Activated naive CD4-positive, alpha-beta T cell treated with Interleukin-2 at 50 U/mL for 16 hours (primary cell): Measurements from ENCODE around the gene QRICH2.

ENCODE experiments used
- DNase-seq: peaks from one replicate; pipeline ENCODE4 v3.0.0-alpha.2; 2020

QRICH2 gene

DNA sequence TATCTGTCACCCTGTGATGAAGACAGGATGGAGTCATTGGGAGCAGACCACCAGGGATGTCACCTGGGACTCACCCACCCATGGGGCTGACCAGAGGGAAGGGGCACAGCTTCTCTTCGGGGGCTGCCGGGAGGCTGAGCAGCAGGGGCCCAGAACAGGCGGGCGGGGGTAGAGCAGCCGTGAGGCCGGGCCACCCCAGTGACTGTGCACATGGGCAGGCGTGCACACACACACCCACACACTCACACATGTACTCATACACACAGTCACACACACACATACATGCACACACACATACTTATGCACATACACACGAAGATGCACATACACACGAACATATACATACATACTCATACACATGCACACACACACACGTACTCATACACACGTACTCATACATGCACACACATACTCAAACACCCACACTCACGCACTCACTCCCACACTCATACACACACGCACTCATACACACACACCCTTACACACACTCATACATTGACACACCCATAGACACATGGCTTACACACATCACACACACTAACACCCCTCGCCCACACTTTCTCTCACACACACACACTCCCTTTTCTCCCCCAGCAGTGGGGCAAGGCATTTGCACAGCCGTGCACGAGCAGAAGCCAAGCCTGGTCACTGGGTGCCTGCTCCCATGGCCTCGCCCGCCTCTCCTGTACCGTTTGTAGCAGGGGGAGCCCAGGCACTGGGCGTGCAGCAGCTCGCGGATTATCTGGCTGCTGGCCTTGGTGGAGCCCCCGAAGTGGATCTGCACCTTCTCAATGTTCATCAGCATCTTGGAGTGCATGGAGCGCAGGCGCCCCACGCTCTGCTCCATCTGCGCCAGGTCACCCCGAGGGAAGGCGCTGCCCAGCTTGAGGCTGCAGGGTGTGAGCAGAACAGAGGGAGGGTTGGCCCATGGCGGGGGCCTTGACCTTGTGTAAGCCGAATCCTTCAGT lies 30.5 kb downstream of the QRICH2 start:
- no peak for DNase-seq

DNA sequence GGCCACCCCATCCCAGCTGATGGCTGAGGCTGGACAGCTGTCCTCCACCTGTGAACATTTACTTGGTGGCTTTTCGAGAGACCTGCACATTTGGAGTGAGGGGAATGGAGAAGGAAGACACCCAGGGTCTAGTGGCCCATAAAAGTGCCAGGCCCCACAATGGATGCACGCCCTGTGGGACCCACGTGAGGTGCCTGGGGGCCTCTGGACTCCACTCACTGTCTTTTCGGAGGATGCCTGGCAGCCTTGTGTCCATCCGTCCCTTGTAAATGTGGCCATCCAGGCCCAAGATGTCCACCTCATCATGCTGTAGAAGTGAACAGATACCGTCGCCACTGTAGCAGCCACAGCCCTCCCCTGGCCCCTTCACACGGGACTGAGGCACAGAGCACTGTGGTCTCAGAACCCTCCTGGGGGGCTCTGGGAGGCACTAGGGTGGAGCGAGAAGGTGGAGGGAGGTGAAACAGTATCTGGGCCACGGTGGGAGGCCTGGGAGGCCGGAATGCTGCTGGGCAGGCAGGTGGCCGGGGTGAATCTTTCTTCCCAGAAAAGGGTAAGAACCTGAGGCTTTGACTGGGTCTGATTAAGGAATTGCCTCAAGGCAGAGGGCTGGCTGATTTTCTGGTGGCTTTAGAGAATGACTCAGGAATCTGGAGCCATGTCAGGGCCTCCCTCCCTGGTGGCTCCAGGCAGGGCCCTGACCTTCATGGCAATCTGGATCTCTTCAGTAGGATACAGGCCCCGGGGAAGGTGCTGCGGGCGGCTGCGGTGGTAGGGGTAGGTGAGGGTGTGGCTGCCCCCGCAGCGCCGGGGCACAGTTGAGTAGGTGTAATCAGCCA lies 31.4 kb downstream of the QRICH2 start:
- no peak for DNase-seq

DNA sequence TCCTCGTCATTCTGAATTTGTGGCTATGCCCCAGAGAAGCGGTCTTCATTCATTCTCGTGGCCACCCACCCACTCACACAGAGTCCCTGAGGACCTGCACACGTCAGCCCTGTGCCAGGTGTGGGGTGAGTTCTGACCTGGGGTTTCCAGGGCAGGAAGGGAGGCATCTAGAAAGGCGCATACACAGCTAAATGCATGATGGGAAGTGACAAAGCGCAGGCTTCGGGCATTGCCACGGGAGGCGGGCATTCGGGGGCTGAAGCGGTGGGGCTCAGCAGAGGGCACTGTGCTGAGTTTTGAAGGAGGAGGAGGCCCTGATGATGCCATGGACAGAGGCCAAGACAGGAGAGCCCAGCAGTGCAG lies 32.0 kb downstream of the QRICH2 start:
- DNase-seq: no peak

DNA sequence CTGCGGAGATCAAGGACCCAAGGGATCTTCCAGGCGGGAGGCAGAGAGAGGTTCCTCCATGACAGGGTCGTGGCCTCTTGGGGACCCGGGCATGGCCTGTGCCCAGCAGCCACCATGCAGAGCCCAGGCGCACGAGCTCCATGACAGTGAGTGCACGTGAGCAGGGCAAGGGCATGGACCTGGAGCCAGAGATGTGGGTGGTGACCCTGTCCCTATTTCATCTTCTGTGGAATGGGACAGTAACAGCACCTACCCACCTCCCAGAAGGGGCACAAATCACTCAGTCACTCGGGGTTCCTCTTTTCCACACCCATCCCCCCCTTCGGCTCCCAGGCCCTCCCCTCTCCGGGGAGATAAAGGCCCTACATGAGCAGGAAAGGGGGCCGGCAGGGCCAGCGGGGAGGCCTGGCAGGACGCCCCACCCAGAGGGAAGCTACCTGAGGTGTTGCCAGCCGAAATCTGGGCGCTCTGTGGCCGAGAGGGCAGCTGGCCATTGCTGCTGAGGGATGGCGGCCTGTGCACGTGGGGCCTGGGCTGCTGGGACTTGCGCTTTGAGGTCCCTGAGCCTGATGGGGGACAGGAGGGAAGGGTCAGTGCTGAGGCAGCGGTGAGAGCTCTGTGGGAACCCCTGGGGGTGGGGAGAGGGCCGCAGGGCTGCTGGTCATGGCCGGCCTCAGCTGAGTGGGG lies 32.6 kb downstream of the QRICH2 start:
- no peak for DNase-seq

DNA sequence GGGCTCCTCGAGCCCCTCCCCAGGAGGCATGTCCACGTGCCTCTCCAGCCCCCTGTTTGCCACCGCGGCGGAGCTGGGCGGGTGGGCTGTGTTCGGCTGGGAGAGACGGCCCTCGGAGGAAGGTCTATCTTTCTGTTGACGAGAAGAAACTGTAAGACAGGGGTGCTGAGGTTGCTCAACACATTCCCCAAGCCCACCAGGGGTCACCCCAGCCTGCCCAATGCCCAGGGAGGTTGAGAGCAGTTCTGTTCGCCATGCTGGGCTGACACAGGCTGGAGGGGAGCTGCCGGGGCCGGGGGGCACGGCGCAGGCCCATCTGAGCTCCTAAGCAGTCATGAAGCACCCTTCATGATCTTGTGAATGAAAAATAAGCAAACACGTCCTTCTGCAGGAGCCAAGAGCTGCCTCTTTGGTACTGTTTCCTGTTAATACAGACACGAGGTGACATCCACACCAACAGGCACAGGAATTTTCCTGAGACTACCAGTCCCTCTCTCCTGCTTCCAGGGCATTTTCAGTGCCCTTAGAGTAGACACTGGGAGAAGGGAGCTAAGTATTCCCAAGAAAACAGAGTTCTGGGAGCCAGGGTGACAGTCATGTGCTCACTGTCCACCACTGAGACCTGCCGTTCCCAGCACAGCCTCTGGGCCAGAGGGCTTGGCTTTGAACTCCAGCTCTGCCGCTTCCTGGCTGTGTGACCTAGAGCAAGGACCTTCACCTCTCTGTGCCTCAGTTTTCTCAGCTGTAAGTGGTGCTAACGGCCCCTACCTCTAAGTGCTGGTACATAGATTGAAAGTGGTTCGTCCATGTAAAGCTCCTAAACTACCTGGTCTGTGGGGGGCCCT lies 33.7 kb downstream of the QRICH2 start:
- DNase-seq: no peak

DNA sequence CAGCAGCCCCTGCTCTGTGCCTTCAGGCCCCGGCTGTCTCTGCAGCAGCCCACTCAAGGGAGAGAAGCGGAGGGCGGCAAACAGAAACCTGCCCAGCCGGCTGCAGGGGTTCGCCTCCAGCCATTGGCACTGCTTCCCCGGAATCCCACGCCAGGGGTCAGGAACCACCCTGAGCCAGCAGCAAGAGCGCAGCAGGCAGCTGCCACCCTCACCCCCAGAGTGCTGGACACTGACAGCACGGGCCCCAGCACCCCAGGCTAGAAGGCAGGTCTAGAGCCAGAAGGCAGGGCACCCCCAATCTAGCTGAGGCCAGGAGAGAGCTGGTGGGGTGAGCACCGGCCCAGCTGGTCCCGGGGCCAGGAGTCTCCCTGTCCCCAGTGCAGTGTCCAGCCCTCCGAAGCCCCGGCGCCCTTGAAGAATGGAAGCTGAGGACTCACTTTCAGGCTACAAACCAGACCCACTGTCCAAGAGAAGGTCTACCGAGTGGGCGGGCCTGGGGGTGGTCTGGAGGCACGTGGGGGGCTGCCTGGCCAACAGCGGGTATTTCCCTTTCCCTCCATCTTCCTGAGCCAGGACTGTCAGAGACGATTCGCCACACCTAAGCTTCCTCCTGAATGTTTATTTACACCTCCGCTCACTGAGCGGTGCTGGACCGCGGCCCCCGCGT lies 34.5 kb downstream of the QRICH2 start:
- DNase-seq: no peak

DNA sequence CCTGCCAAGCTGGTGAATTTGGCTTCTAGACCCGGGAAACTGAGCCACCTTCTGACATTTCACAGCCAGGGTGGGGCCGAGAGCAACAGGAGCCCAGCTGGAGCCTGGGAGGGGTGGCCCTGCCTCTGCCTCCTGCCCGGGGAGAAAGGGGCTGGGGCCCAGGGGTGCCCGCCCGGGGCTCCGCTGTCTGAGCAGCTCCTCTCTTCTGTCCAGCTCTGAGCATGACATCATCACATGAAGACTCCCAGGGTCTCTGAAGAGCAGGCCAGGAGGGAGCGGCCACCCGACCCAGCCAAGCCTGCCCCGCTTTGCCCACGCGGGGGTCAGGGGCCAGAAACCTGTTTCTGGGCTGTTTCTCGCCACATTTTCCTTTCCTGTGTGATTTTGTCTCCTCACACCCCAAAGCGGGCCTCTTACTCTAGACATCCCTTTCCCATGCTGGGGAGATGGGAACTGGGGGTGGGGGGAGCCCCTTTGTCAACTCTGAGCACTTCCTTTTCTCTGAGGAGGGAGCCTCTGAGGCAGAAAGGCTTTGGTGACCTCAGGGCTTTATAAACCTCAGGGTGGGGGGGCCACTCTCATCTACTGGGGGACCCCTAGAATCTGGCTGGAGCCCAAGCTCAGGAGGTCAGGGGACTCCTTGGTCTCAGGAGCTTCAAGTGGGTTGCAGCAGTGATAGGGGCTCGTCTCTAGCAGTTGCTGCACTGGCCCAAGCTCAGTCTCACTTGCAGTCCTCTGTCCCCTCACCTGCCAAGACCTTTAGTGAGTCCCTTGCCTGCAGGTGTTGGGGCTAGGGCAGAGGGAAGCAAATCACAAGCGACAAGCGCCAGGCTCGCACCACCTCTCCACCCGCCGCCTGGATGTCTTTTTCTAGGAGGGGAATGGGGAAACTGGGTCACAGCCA lies 35.3 kb downstream of the QRICH2 start:
- peak; percentile 65 for DNase-seq

DNA sequence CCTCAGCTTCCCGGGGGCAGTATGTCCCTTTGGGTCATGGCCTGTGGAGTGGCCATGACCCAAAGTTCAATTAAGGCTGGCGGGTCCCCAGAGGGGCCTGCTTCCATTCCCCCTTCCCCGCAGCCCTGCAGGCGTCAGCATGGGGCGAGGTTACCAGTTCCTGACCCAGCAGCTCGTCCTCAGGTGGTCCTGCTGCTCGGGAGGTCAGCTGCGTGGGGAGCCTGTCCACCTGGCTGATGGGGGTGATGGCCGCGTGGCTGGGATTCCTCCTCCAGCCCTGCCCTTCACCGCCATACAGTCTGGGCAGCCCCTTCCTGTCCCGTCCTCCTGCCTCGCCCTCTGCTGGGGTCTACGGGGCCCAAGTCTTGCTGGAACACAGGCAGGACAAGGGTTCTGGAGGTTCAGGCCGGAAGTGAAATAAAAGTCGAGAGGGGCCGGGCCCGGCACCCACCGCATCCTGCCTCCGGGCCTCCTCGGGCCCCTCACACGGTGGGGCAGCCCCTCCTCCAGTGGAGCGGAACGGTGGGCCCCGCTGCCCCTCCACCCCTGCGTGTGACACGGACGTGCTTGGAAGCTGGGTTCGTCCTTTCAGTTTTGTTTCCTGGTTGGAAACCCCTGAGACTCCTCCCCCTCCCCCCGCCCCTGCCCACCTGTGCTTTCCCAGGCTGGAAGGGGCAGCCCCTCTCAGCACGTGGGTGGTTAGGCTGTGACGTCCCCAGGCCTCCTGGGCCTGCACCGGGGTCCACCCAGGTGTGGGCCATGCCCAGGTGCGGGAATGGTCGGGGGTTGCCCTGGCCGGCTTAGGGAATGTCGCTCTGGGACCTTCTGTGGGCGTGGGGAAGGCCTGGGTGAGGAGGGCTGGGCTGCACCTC lies 36.2 kb downstream of the QRICH2 start:
- DNase-seq: peak; percentile 85

DNA sequence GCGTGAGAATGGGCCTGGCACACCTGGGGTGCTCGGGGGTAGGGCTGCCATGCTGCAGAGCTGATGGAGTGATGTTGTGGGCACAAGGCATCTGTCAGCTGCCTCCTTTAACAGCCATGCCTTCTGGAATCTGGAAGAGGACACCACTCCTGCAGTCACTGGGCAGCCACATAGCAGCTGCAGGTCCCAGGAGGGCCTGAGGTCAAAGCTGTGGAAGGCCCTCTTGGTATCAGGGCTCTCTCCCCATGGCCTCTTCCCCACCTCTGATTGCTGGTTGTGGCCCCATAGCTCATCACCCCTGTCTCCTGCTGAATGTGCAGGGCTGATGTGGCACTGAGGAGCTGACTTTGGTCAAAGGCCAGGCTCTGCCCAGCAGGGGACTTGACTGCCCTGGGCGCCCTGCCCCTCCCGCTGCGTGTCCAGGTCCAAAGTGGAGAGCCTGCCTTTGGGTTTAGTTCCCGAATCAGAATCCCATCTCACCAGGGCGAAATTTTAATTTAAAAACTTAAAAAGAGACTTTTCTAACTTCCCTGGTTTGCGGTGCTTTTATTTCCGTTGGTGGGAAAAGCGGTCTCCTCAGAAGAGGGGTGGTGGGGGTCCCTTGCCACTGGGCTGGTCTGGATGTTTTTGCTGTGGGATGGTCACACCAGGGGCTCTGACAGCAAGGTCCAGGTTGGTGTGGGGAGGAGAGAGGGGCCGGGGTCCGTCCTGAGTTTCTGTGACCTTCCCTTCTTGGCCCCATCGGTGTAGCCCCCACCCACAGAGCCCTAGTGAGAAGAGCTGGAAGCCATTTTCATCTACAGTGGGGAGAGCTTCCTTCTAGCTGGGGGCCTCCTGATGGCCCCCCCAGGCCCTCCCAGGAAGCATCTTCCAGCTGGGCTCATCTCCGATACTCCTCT lies 37.1 kb downstream of the QRICH2 start:
- DNase-seq: no peak

DNA sequence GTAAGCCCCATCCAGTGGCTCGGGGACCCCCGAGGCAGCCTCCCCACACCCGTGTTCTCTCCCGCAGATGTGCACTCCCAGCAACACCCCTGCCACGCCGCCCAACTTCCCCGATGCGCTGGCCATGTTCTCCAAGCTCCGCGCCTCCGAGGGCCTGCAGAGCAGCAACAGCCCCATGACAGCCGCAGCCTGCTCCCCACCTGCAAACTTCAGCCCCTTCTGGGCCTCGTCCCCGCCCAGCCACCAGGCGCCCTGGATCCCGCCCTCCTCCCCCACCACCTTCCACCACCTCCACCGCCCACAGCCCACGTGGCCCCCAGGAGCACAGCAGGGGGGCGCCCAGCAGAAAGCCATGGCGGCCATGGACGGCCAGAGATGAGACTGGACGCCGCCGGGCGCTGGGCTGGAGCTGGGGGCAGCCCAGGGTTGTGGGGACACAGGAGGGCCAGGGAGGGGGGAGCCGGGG lies 37.9 kb downstream of the QRICH2 start:
- DNase-seq: no peak

DNA sequence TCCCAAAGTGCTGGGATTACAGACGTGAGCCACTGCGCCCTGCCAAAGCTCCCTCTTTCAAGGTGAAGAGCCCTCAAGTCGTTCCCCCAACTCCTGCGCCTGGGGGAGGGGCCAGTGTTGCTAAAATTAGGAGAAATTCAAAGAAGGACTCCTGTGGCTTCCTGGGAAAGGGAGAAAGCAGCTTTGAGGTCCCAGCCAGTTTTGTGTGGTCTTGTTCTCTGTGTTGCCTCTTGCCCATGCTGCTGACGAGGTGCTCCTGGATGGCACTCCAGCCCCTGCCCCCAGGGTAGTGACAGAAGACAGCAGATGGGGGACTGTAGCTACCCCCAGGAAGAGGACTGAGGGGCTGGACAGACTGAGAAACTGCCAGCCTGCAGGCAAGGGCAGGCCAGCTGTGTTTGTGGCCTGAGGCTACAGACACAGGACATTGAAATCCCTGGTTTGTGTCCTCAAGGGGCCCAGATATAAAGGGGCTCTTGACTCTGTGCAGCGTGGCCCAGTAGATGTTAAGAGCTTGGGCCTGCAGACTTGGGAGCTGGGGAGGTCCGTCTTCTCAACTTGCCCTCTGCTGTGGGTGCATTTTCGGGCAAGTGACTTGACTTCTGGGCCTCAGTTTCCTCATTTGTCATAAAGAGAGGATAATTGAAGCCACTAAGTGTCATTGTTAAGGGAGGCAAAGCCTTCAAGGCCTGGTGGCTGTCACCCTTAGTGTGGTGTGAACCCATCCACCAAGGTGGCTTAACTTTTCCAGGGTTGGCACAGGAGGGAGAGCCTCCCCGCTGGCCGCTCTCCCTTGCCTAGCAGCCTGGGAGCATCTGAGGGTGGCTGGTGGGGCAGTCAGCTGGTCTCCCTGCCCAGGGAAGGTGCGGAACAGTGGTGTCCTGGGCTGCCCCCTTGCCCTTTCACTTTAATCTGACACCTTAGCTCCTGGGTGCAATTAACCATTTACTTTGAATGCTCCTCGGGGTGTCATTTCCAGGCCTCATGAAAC lies 38.8 kb downstream of the QRICH2 start:
- no peak for DNase-seq

DNA sequence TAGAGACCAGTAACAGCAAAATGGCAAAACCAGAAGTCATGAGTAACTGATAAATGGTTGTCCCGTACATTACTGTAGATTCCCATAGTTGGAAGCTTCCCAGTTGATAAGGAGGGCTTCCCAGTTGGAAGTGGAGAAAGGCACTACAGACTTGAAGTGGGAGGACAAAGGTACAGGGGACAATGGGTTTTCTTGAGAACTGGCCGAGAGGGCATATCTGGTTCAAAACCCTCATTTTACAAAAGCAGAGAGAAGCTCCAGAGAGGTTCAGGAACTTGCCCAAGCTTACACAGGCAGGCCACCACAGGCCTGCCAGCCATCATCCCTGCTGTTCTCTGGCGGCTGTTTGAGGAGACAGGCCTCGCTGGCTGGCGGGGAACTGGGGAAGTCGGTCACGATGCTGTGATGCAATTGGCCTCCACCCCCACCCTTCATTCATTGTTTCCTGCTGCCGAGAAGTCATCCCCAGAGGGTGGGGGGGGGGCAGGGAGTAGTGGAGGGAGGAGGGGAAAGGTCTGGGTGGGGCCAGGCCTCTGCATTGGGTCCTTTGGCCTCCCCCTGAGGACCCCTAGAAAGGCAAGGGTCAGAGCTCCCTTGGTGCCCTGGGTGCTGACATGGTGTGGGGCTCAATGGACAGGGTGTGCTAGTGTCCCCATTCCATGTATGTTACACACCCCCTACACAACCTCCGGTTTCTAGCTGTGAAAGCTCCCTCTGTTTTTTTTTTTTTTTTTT lies 39.9 kb downstream of the QRICH2 start:
- DNase-seq: peak; percentile 79

DNA sequence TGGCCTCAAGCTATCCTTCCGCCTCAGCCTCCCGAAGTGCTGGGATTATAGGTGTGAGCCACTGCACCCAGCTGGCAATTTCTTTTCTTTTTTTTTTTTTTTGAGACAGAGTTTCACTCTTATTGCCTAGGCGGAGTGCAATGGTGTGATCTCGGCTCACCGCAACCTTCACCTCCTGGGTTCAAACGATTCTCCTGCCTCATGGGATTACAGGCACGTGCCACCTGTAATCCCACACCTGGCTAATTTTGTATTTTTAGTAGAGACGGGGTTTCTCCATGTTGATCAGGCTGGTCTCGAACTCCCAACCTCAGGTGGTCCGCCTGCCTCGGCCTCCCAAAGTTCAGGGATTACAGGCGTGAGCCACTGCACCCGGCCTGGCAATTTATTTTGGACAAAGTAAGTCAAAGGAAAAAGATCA lies 40.5 kb downstream of the QRICH2 start:
- DNase-seq: peak; percentile 31

DNA sequence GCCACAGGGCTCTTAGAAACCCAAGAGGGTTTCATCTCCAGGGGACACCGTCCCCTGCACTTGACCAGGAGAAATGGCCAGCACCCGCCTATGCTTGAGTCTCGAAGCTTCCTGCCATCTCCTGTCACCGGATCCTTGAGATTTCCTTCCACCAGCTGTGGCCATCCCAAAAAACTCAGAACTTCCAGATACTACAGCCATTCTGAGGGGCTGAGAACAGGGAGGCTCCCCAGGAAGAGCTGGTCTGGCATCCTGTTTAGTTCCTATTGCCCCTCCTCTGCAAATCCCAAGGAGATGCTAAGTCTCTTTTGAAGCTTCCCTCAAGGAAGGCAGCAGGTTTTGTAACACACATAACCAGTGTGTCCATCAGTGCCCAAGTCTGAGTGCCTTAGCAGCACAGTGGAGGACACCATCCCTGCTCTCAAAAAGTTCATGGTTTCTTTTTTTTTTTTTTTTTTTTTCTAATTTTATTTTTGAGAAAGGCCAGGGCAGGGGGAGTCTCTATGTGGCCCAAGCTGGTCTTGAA lies 41.0 kb downstream of the QRICH2 start:
- no peak for DNase-seq

DNA sequence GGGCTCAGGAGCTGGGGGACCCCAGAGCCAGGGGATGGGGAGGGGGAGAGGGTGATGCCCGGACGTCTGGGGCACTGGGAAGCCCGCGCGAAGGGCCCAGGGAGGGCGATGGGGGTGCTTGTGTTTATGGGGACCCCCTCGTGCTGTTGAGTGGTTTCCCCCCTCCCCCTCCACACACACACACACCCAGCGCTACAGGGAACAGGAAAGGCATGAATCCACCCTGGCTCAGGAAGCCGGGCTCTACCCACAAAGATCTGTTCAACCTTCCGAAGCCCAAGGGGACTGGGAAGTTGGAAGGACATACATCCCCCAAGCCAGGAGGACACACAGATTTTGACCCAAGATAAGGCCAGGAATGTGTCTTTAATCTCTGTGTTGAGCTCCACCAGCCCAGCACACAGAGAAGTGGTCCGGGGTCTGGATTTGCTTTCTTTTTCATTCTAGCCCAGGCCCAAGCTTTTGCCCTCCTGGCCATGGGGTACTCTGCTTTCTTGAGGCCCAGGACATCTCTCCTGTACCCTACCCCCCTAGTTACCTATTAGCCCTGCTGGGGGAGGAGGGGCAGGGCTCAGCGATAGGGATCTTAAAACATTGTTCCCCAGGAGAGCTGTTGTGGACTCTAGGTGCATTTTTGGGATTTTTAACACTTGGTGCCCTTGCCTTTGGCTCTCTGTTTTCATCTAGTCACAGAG lies 41.7 kb downstream of the QRICH2 start:
- DNase-seq: no peak
